Panc1 (cell line): ENCODE results near the gene RGS21. TPM values are rescaled to one million over a fixed set of nuclear protein-coding genes. Genes with fewer than 3 reads are reported as not detected.

Experiments
- ATAC-seq: fragments of 200-7000 bp; cut with Tn5 transposase; 2 replicates; pipeline ENCODE4 v1.9.1; 2020; ENCODE audit warnings: mild to moderate bottlenecking, moderate library complexity
- BruUV-seq: library from RNA; stranded (reverse); fragments of 400-500 nt; replicated peaks from 2 replicates; lab custom pipeline; 2021; lab: Mats Ljungman, UMichigan
- CTCF ChIA-PET: fragments of 300-600 bp; sonication (Branson Sonifier 250); formaldehyde crosslinking; loops from one replicate; lab custom pipeline; 2022; ENCODE audit warnings: antibody characterized with exemption; lab: Charles Lee
- POLR2A ChIA-PET: fragments of 300-600 bp; sonication (Branson Sonifier 250); formaldehyde crosslinking; loops from one replicate; lab custom pipeline; 2022; ENCODE audit warnings: antibody characterized with exemption; lab: Charles Lee
- DNase-seq: peaks from one replicate; pipeline ENCODE4 v3.0.0-alpha.2; 2010; ENCODE audit warnings: low read depth, low spot score
- H3K27ac ChIP-seq: 2 replicates; pipeline ENCODE4 v1.5.1; 2011; ENCODE audit warnings: mild to moderate bottlenecking, low read length, inconsistent platforms
- H3K27me3 ChIP-seq: fragments of 200-500 bp; sonication (Bioruptor generic); 2 replicates; pipeline ENCODE4 v1.6.0; 2014; ENCODE audit warnings: low read length, inconsistent platforms; ENCODE audit not compliant: control insufficient read depth, insufficient read depth
- H3K36me3 ChIP-seq: fragments of 200-500 bp; sonication (Bioruptor generic); 2 replicates; pipeline ENCODE4 v1.5.1; 2014; ENCODE audit warnings: inconsistent platforms, mild to moderate bottlenecking, low read length, moderate library complexity; ENCODE audit not compliant: control insufficient read depth, insufficient read depth
- H3K4me1 ChIP-seq: 2 replicates; pipeline ENCODE4 v1.5.1; 2011; ENCODE audit warnings: inconsistent platforms, mild to moderate bottlenecking, low read length, moderate library complexity; ENCODE audit not compliant: control insufficient read depth, insufficient read depth
- H3K4me3 ChIP-seq, 2 experiments: 2 replicates each; pipeline ENCODE4 v1.5.1; 2011 to 2012; ENCODE audit warnings: low read depth in 2 of 2, low read length in 2 of 2, mild to moderate bottlenecking in 2 of 2, inconsistent platforms in 1 of 2, moderate library complexity in 1 of 2
- H3K9me3 ChIP-seq: fragments of 200-500 bp; sonication (Bioruptor generic); 2 replicates; pipeline ENCODE4 v1.5.1; 2014; ENCODE audit warnings: low read depth, mild to moderate bottlenecking, inconsistent platforms, low read length, moderate library complexity; ENCODE audit not compliant: control insufficient read depth, insufficient read depth
- POLR2AphosphoS5 ChIP-seq: IDR thresholded peaks from 2 replicates; pipeline ENCODE4 v1.6.1; 2012; ENCODE audit warnings: mild to moderate bottlenecking, low read depth, low read length, moderate library complexity
- SIN3A ChIP-seq: IDR thresholded peaks from 2 replicates; pipeline ENCODE4 v1.6.1; 2012; ENCODE audit warnings: low read depth, mild to moderate bottlenecking, low read length, moderate library complexity, borderline replicate concordance; ENCODE audit not compliant: insufficient read depth
- TCF7L2 ChIP-seq: IDR thresholded peaks from 2 replicates; pipeline ENCODE4 v1.6.1; 2011; ENCODE audit warnings: mild to moderate bottlenecking, low read depth, low read length, inconsistent platforms
- in situ Hi-C: cut with HindIII; loops from 2 replicates; pipeline ENCODE4 v1.10.0; 2016; ENCODE audit warnings: low sequenced_read_pairs, low pct_unique_long_range_greater_than_20kb
- intact Hi-C: fragments of 100-400 bp; cut with micrococcal nuclease; formaldehyde crosslinking; loops from one replicate; pipeline ENCODE4 v1.10.0; 2022; ENCODE audit not compliant: unreplicated experiment
- total RNA-seq: library from RNA; stranded (reverse); gene quantifications from one replicate; pipeline ENCODE4 v1.2.1, GENCODE V29; 2021; ENCODE audit not compliant: unreplicated experiment
- TF ChIP-seq, protein P1 (sequence below): fragments of 450-650 bp; IDR thresholded peaks from 2 replicates; pipeline ENCODE4 v1.5.1; 2017; ENCODE audit warnings: mild to moderate bottlenecking
- TF ChIP-seq, protein P2 (sequence below), 2 experiments: IDR thresholded peaks; 2 replicates each; pipeline ENCODE4 v1.6.1; 2011 to 2012; ENCODE audit warnings: low read depth in 2 of 2, control low read depth in 1 of 2, low read length in 1 of 2, mild to moderate bottlenecking in 1 of 2, moderate library complexity in 1 of 2; ENCODE audit not compliant: insufficient read depth in 1 of 2

RGS21 gene
- total RNA-seq, 1 experiment from 2014 or later = not detected

DNA sequence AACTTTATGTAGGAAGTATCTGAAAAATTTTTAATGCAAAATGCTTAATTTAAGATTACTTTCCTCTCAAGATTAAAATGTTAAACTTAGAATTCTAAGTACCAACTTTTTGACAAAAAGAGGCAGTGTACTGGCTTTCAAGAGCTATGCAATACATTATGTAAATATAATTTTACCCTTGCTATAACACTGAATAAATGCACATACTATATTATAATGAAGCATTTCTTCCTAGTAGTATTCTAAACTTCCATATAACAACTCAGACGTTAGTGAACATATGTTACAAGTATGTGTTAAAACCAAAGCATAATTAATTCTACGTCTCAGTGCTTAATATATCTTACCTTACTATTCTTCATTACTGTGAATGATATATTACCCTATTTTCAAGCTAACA, 58.5 kb downstream of the RGS21 start:
- no TSS peak for BruUV-seq
- DNase-seq = no peak
- Histone ChIP-seq H3K27me3 (no peaks in the 10 kb centered on the region), H3K4me3 (no peak overlapping the region), H3K4me1 (no peaks in the 10 kb centered on the region), H3K36me3 (no peaks in the 10 kb centered on the region), H3K27ac (no peak overlapping the region), H3K9me3 (no peaks in the 10 kb centered on the region)
- ChIA-PET POLR2A (no interaction called here), CTCF (no interaction called here)
- TF ChIP-seq TCF7L2 (no peak), POLR2AphosphoS5 (no peak), SIN3A (no peak)
- TF ChIP-seq, protein P1, sequence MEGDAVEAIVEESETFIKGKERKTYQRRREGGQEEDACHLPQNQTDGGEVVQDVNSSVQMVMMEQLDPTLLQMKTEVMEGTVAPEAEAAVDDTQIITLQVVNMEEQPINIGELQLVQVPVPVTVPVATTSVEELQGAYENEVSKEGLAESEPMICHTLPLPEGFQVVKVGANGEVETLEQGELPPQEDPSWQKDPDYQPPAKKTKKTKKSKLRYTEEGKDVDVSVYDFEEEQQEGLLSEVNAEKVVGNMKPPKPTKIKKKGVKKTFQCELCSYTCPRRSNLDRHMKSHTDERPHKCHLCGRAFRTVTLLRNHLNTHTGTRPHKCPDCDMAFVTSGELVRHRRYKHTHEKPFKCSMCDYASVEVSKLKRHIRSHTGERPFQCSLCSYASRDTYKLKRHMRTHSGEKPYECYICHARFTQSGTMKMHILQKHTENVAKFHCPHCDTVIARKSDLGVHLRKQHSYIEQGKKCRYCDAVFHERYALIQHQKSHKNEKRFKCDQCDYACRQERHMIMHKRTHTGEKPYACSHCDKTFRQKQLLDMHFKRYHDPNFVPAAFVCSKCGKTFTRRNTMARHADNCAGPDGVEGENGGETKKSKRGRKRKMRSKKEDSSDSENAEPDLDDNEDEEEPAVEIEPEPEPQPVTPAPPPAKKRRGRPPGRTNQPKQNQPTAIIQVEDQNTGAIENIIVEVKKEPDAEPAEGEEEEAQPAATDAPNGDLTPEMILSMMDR = no peak
- TF ChIP-seq, protein P2, sequence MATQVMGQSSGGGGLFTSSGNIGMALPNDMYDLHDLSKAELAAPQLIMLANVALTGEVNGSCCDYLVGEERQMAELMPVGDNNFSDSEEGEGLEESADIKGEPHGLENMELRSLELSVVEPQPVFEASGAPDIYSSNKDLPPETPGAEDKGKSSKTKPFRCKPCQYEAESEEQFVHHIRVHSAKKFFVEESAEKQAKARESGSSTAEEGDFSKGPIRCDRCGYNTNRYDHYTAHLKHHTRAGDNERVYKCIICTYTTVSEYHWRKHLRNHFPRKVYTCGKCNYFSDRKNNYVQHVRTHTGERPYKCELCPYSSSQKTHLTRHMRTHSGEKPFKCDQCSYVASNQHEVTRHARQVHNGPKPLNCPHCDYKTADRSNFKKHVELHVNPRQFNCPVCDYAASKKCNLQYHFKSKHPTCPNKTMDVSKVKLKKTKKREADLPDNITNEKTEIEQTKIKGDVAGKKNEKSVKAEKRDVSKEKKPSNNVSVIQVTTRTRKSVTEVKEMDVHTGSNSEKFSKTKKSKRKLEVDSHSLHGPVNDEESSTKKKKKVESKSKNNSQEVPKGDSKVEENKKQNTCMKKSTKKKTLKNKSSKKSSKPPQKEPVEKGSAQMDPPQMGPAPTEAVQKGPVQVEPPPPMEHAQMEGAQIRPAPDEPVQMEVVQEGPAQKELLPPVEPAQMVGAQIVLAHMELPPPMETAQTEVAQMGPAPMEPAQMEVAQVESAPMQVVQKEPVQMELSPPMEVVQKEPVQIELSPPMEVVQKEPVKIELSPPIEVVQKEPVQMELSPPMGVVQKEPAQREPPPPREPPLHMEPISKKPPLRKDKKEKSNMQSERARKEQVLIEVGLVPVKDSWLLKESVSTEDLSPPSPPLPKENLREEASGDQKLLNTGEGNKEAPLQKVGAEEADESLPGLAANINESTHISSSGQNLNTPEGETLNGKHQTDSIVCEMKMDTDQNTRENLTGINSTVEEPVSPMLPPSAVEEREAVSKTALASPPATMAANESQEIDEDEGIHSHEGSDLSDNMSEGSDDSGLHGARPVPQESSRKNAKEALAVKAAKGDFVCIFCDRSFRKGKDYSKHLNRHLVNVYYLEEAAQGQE (IDR thresholded peaks at IDR 0.05; ENCODE audit: insufficient read depth in 1 of 2, low read depth in 2 of 2, low read length in 1 of 2) = no peak
- in situ Hi-C loops = no loop called here
- intact Hi-C loops = no loop called here
- ATAC-seq = no peak

DNA sequence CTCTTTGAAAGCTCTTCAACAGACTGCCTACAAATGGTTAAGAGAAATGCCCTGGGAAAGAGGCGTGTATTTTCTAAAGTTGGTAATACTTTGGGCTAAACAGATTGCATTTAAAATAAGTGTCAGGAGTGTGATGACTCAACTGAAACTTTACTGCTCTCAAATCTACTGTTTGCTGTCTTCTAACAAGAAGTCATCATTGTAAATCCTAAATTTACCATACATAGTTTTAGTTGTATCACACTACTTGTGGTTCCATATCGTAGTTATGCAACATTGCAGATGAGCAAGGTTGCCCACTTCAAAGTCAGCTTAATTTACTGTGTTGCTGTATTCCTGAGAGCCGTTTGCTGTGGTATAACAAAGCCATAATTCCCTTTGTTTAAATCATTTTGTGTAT, 59.6 kb downstream of the RGS21 start:
- DNase-seq (no peak), ATAC-seq (no peak)
- intact Hi-C loops (no loop called here), in situ Hi-C loops (no loop called here)
- POLR2A ChIA-PET = no interaction called here
- no TSS peak for BruUV-seq
- TF ChIP-seq, protein P1 = no peak
- TF ChIP-seq POLR2AphosphoS5 (no peak), TCF7L2 (no peak), SIN3A (no peak)
- TF ChIP-seq, protein P2 (IDR thresholded peaks at IDR 0.05; ENCODE audit: insufficient read depth in 1 of 2, low read depth in 2 of 2, low read length in 1 of 2) = no peak
- Histone ChIP-seq H3K4me3 (no peak overlapping the region), H3K27me3 (no peaks in the 10 kb centered on the region), H3K9me3 (no peaks in the 10 kb centered on the region), H3K36me3 (no peaks in the 10 kb centered on the region; the same call in 1 of the 2 replicates), H3K27ac (no peak overlapping the region), H3K4me1 (no peaks in the 10 kb centered on the region)
- CTCF ChIA-PET = no interaction called here
